Kasumi-1 (cell line): ENCODE measurements around the gene BTAF1.
A peak's percentile ranks its signal among the peaks of the same experiment; 100 is the strongest.

Experiments
- DNase-seq, 2 experiments: peaks; one replicate each; lab custom pipeline; 2025; lab: John Stamatoyannopoulos, UW

The BTAF1 gene

DNA sequence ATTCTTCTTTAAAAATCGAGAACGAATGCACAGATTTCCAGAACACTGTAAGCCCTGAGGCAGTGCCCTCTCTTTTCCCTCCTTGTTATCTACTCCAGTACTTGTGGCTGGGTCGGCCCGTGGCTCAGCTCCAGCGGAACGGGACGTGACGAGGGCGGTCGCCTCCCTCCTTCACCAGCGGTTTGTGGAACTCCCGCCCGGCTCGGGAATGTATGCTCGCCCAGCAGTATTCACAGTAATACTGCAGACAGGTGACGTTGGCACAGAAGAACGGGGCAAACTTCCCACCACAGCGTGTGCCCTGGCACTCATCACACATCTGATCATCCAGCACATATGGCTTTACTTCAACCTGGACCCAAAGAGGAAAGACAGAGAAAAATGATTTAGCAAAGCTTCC lies 128.5 kb downstream of the BTAF1 start:
- no peak for DNase-seq

GRCh38 chr10:92052741-92053140 lies 129.2 kb downstream of the BTAF1 start:
- DNase-seq = no peak

DNA sequence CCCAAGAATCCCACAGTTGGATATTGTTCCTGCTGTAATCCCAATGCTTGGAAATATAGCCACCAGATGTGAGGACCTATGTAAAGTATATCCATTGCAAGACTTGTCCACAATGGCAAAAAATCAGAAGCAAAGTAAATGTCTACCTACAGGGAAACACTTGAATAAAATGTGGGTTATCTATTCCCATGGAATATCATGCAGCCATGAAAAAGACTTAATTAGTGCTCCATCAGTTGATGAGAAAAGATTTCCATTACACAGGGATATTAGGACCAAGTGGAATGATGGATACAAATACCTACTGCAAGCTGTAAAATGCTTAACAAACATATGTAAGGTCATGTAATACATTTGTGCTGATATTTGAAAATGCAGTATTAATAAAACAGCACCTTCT lies 131.2 kb downstream of the BTAF1 start:
- DNase-seq = no peak

DNA sequence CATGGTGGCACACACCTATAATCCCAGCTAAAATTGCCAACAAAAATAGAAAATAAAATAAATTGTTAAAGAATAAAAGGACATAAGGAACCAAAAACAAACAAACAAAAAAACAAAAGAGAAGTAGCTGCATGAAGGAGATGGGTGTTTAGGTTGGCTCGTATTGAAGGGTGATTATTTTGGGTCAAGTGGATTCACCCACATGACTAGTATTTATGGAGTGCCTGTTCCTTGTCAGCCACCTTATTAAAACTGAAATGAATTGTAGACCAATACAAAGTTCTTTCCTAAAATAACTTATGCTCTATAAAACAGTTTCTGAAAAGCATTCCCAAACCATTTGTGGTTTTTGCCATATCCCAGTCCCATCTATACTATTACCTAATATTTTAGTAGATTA lies 138.7 kb downstream of the BTAF1 start:
- DNase-seq = no peak

GRCh38 chr10:92064506-92064905 lies 140.9 kb downstream of the BTAF1 start:
- no peak for DNase-seq

DNA sequence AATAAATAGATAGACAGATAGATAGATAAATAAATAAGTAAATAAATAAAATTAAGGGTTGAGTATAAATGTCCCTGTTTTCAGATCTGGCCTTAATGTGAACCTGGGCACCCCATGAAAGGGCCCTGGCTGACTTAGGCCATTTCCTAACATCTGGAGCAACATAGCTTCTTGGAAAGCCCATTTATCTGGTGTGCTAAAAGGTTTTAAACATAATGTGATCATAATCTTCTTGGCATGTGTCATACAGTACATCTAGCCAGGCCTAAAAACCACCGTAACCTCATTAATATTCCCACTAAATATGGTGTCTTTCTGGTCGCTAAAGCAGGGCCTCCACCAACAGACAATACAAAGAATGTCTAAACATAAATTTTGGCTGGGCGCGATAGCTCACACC lies 142.8 kb downstream of the BTAF1 start:
- no peak for DNase-seq

GRCh38 chr10:92068900-92069299 lies 145.3 kb downstream of the BTAF1 start:
- DNase-seq = no peak

DNA sequence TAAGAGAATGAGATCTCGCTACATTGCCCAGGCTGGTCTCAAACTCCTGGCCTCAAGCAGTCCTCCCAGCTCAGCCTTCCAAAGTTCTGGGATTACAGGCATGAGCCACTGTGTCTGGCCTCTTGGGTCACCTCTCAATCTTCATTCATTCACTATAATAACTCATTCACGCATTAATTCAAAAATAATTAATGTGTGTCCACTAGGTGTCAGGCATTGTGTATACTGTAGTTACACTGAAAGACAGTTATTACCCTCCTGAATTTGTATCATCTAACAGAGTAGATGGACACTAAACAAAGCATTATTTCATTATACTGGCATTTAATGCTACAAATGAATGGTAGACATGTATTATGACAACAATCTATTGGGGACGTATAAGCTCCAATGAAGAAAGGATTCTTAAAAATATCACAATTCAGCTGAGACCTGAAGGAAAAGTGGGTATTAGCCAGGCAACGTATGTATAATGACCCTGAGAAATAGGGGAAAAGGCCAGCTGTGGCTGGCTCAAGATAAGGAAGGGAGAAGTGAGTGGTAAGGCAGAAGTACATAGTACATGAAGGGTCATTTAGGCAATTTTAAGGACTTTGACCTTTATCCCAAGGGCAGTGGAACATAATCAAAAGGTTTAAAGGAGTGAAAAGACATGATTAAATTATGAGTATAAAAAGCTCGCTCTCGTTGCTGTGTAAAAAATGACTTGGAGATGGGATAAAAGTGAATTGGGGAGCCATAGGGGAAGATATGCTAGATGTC lies 150.7 kb downstream of the BTAF1 start:
- DNase-seq = peak; percentile 54 to 61

DNA sequence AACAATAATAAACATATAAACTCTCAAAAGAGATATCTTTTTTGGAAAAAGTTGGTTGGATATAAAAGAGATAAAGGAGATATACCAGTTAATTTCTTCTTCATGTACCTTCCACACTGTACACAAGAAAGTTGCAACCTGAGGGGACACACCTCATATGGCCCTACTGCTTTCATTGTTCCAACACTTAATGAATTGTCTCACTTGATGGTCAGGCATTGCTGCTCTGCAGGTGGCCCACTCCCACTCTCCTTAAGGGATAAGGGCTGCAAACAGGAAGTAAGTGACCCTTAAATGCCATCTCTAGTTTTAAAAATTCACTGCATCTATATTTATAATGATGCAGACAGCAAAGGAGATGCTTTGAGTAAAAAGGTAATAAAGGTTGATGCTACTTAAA lies 152.3 kb downstream of the BTAF1 start:
- no peak for DNase-seq

DNA sequence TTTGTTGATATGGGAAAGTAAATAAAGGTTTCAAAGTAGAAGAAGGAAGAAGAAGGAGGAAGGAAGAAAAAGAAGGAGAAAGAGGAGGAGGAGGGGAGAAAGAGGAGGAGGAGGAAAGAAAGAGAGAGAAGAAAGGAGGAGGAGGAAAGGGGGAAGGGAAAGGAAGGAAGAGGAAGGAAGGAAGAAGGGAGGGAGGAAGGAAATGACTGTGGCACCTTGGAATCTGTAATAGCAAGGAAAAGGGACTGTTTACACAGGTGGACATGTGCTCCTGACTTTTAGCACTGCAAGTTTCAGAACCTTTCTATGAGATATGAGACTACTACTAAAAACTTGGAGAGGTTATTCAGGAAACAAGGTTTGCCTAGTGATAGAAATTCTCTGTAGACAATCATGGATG lies 153.2 kb downstream of the BTAF1 start:
- no peak for DNase-seq

GRCh38 chr10:92079003-92079402 lies 155.4 kb downstream of the BTAF1 start:
- no peak for DNase-seq
